Lung (tissue), 12 donors: ENCODE data around the gene ZNF865. TPM values are rescaled to one million over a fixed set of nuclear protein-coding genes. Genes with fewer than 3 reads are reported as not detected.

Source experiments
- ATAC-seq: fragments of 200-7000 bp; cut with Tn5 transposase; one replicate; pipeline ENCODE4 v1.9.1; 2020; ENCODE audit warnings: moderate number of reproducible peaks; ENCODE audit not compliant: insufficient read depth, low FRiP score
- DNase-seq, 3 donors: peaks; one replicate each; pipeline ENCODE4 v3.0.0-alpha.2; 2013 to 2017
- H3K27ac ChIP-seq, 2 donors: one replicate each; pipeline ENCODE4 v1.5.1; 2013; ENCODE audit warnings: mild to moderate bottlenecking in 2 of 2, moderate library complexity in 2 of 2, control low read depth in 1 of 2, inconsistent platforms in 1 of 2, low read depth in 1 of 2, low read length in 1 of 2
- H3K27me3 ChIP-seq, 3 donors: one replicate each; pipeline ENCODE4 v1.5.1; 2013; ENCODE audit warnings: low read length in 2 of 3; ENCODE audit not compliant: control insufficient read depth in 3 of 3, insufficient read depth in 3 of 3
- H3K36me3 ChIP-seq, 4 donors: one replicate each; pipeline ENCODE4 v1.5.1; 2013; ENCODE audit warnings: low read length in 4 of 4, mild to moderate bottlenecking in 1 of 4, moderate library complexity in 1 of 4; ENCODE audit not compliant: control insufficient read depth in 4 of 4, insufficient read depth in 4 of 4
- H3K4me1 ChIP-seq, 5 donors: one replicate each; pipeline ENCODE4 v1.5.1; 2013; ENCODE audit warnings: low read length in 5 of 5, mild to moderate bottlenecking in 2 of 5, moderate library complexity in 1 of 5; ENCODE audit not compliant: control insufficient read depth in 5 of 5, insufficient read depth in 5 of 5
- H3K4me3 ChIP-seq: one replicate; pipeline ENCODE4 v1.5.1; 2013; ENCODE audit warnings: mild to moderate bottlenecking, control low read depth, moderate library complexity
- H3K9ac ChIP-seq, 2 donors: one replicate each; pipeline ENCODE4 v1.5.1; 2013; ENCODE audit warnings: low read length in 2 of 2, control low read depth in 1 of 2; ENCODE audit not compliant: insufficient read depth in 1 of 2
- H3K9me3 ChIP-seq, 4 donors: one replicate each; pipeline ENCODE4 v1.5.1; 2013; ENCODE audit warnings: low read length in 3 of 4, mild to moderate bottlenecking in 1 of 4, moderate library complexity in 1 of 4; ENCODE audit not compliant: control insufficient read depth in 4 of 4, insufficient read depth in 3 of 4
- CTCF ChIP-seq: IDR thresholded peaks from 2 replicates; pipeline ENCODE4 v1.5.1; 2012; ENCODE audit warnings: mild to moderate bottlenecking; ENCODE audit errors: control extremely low read depth, extremely low read depth
- WGBS, 2 donors: extraction: QIAGEN DNeasy Blood & Tissue Kit; methylation state at CpG; one replicate each; pipeline ENCODE4 v1.1.7; 2013; 5-methylcytosine and 5-hydroxymethylcytosine counted together
- polyA plus RNA-seq, 2 donors: library from polyadenylated mRNA; stranded (reverse); fragments of 200-250 nt; gene quantifications; one replicate each; pipeline ENCODE4 v1.2.1, GENCODE V29; 2013
- total RNA-seq, 2 donors: library from RNA; depleted of rRNA in 1 of 2; stranded (reverse); fragments of >200 nt in 1 of 2; gene quantifications; one replicate each; pipeline ENCODE4 v1.2.1, GENCODE V29; 2014 to 2021
- donor health status: control.
- donor health status: control.
- donor health status: Bipolar disorder and iron deficiency.
- donor health status: healthy.
- donor health status: DM: yes; HTN: yes; CAD: no.

Gene ZNF865
- total and polyA plus RNA-seq, 4 donors, result 5.1 to 19.3 (median 10.0) TPM

- Histone ChIP-seq H3K4me1 (peaks cover 0 to 17% (median 6%) of the 10 kb centered on the region in 5 donors), H3K4me3 (no peak overlapping the region), H3K9me3 (no peaks in the 10 kb centered on the region), H3K9ac (peak overlapping the region in 1 of 2 donors; percentile 78), H3K27me3 (no peaks in the 10 kb centered on the region), H3K36me3 (peaks cover 0 to 19% (median 13%) of the 10 kb centered on the region in 4 donors), H3K27ac (peak overlapping the region; percentile 95 to 97)
- WGBS, 2 donors, result 22% methylated on average over 12 of the region's 12 CpGs
- DNase-seq (no peak), ATAC-seq (no peak)
- no peak for TF ChIP-seq CTCF
Measured at GRCh38 chr19:55606471-55606787, 982 bp downstream of the ZNF865 start.

GRCh38 chr19:55606817-55607216, 1.4 kb downstream of the ZNF865 start:
- Histone ChIP-seq H3K9ac (no peak overlapping the region), H3K27me3 (no peaks in the 10 kb centered on the region), H3K9me3 (no peaks in the 10 kb centered on the region), H3K4me3 (no peak overlapping the region), H3K4me1 (peaks cover 0 to 17% (median 6%) of the 10 kb centered on the region in 5 donors), H3K27ac (peak overlapping the region in 1 of 2 donors; percentile 7), H3K36me3 (peaks cover 0 to 19% (median 13%) of the 10 kb centered on the region in 4 donors)
- ATAC-seq, result no peak
- WGBS, 2 donors, result 61 to 69% methylated on average over 9 of the region's 9 CpGs
- DNase-seq, result no peak
- TF ChIP-seq CTCF, result no peak

- Histone ChIP-seq H3K9me3 (no peaks in the 10 kb centered on the region), H3K27me3 (no peaks in the 10 kb centered on the region), H3K27ac (no peak overlapping the region), H3K4me3 (no peak overlapping the region), H3K36me3 (peaks cover under 1 to 23% (median 13%) of the 10 kb centered on the region in 4 donors), H3K4me1 (peaks cover 0 to 17% (median 6%) of the 10 kb centered on the region in 5 donors), H3K9ac (no peak overlapping the region)
- ATAC-seq (no peak), DNase-seq (no peak)
- 54 to 82% methylated on average over 5 of the region's 5 CpGs for WGBS, 2 donors
- TF ChIP-seq CTCF, result no peak
Measured at GRCh38 chr19:55609326-55609725, 3.9 kb downstream of the ZNF865 start.
